A549 treated with Mapracorat at 1 μM for 4 hours (cell line): ENCODE data around the gene TGFBR1. TPM values are rescaled to one million over a fixed set of nuclear protein-coding genes. Genes with fewer than 3 reads are reported as not detected.

Source experiments
- total RNA-seq: library from RNA; stranded (reverse); fragments of 200-300 nt; extraction: Qiagen RNA extraction; gene quantifications from 5 replicates; pipeline ENCODE4 v1.2.3, GENCODE V29; 2022

Gene TGFBR1
- 49.1 to 91.7 TPM (median 71.6 TPM) in 5 replicates for total RNA-seq

DNA sequence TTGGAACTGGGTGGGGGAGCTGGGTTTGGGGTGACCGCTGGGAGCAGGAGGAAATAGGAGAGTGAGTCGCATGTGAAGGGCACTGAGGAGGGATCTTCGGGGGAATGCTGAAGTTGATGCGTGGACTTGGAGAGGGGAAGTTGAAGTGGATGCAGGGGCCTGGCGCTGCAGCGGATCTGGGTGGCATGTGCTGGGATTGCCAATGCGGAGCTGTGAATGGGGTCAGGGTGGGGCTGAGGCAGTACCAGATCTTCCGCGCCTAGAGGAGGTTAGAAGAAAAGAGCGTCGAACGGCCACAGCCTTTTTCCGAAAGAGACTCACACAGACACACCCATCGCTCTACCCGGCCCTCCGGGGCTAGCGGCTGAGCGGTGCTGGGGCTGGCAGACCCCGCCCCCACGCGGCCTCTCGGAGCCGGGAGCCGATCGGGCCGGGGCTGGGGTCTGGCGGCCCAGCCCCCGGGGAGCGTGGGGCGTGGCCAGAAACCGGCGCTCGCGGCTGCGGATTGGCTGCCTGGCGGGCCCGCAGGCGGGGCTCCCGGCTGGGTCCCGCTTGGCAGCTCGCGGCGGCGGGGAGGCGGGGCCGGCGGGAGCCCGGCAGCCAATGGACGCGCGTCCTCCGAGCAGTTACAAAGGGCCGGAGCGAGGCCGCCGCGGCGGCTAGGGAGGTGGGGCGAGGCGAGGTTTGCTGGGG is at the start of gene TGFBR1:
Gene TGFBR1, plus strand, starts transcription at position 655 of the 693 bp plus-strand sequence. CDS start 93 bp downstream, outside the sequence.

Other genes starting within 250 kb of the TGFBR1 start
- gene COL15A1, start 161.2 kb upstream of the TGFBR1 start, total RNA-seq, result 0.30 to 0.57 TPM (median 0.53 TPM) in 5 replicates
- 45.4 to 49.9 TPM (median 48.4 TPM) in 5 replicates for gene ALG2, start 116.8 kb downstream of the TGFBR1 start, total RNA-seq
- gene SEC61B, start 117.2 kb downstream of the TGFBR1 start, total RNA-seq, result 294 to 332 TPM (median 318 TPM) in 5 replicates